ENCODE measurements around the gene JAZF1.
"Not testable (repeated sequence)": the region's sequence is repeated elsewhere in the genome, so short reads cannot be mapped to it uniquely, and the experiment has no call there.

Gene JAZF1

DNA sequence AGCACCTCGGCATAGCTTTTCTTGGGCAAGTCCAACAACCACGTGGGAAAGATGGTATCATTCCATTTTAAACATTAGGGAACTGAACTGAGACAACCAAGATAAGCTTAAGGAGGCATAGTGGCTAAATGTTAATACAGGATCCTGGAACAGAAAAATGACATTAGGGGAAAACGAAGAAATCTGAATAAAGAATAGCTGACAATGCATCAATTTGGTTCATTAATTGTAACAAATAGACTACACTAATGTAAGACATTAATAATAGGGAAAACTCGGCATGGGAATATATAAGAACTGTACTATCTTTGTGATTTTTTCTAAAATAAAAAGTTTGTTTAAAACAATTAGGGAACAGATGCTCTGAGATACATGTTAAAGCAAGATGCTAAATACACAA lies 165.4 kb downstream of the JAZF1 start:
- DNase-seq (ENCODE audit: low read depth in 1 of 2, low spot score in 1 of 2): no peak

DNA sequence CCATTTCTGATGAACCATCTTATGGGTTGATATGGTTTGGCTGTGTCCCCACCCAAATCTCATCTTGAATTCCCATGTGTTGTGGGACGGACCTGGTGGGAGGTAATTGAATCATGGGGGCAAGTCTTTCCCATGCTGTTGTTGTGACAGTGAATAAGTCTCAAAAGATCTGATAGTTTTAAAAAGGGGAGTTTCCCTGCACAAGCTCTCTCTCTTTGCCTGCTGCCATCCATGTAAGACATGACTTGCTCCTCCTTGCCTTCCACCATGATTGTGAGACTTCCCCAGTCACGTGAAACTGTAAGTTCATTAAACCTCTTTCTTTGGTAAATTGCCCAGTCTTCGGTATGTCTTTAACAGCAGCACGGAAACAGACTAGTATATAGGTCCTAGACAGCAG lies 166.3 kb downstream of the JAZF1 start:
- not testable (repeated sequence) for DNase-seq (ENCODE audit: low read depth in 1 of 2, low spot score in 1 of 2)

DNA sequence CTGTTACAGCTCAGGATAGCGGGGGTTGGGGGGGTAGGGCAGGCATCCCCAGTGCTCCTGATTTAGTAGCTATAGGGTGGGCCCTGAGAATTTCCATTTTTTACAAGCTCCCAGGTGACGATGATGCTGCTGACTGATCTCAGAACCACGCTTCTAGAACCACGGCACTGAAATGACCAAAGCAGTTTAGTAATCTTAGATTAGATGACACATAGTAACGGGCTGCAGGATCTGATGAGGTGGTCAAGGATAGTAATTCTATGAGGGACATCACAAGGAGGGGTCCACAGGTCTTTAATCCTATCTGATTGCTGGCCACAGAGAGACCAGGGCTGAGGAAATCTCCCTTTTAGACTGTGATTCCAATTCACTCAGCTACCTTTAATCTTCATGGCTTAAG lies 167.2 kb downstream of the JAZF1 start:
- no peak for DNase-seq (ENCODE audit: low read depth in 1 of 2, low spot score in 1 of 2)

DNA sequence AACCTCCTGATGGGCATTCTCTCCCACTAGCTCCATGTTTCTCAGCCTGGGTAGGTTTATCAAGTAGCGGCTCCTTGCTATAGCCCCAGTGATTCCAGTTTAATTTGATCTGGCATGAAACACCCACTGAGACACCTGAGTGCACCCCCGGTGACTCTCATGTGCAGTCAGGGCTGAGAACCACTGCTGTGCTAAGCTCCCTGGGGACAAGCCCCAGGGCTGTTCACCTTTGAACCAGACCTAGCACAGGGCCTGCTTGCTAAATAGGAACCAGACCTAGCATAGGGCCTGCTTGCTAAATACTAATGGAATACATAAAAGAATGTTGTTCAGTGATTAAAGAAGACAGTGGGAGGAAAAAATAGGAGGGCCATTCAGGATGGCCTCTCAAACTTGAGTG lies 167.6 kb downstream of the JAZF1 start:
- no peak for DNase-seq (ENCODE audit: low read depth in 1 of 2, low spot score in 1 of 2)

DNA sequence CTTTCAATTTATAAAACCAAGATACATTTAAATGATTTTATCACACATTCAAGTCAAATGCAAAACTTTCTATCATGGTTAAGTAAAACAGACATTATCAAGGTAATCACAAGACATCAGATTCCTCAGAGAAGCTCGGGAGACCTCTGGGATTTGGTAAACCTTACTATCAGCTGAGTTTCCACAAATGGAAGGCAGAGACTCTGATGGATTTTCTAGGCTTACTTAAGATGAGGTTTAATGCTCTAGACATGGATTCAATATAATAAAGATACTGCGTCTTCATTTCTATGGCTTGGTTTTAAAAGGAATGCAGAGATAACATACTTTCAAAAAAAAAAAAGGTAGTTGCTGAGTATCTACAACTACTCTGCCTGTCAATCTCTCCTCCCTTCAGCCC lies 171.7 kb downstream of the JAZF1 start:
- DNase-seq (ENCODE audit: low read depth in 1 of 2, low spot score in 1 of 2): no peak

DNA sequence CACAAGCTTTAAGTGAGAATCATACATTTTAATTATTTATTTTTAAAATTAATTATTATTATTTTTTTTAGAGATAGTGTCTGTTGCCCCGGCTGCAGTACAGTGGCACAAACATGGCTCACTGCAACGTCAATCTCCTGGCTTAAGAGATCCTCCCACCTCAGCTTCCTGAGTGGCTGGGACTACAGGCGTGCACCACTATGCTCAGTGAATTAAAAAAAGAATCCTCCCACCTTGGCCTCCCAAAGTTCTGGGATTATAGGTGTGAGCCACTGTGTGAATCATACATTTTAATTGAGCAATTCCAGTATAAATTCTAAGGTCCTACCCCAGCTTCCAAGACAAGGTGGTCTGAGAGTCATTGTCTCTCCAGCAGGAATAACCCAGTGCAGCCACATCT lies 172.4 kb downstream of the JAZF1 start:
- no peak for DNase-seq (ENCODE audit: low read depth in 1 of 2, low spot score in 1 of 2)

DNA sequence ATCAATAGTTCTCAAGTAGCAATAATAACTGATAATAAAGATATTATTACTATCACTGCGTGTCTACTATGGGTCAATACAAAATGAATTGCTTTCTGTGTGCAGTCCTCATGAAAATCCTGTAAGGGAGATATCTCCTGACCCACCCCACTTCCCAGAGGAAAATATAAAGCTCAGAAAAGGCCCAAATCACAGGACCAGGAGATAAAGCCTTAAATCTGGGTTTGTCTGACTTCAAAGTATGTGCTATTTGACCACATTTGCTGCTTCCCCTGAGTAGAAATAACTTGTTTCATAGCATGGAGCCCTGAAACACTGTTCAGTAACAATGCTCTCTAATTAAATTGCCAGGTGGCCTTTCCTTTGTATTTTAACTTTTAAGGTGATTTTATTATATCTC lies 174.1 kb downstream of the JAZF1 start:
- DNase-seq (ENCODE audit: low read depth in 1 of 2, low spot score in 1 of 2): no peak

DNA sequence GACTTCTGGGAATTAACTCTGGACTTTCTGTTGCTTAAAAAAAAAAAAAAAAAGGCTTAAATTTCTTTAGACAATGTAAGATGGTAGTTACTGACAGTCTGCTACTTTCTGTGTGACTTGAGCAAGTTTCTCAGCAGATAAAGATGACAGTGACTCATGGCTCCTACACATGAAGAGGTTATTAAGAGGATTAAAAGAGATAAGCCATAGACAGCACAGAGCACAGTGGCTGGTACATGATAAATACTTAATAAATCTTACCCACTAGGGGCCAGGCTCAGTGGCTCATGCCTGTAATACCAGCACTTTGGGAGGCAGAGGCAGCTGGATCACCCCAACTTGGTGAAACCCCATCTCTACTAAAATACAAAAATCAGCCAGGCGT lies 174.8 kb downstream of the JAZF1 start:
- DNase-seq (ENCODE audit: low read depth in 1 of 2, low spot score in 1 of 2): no peak

DNA sequence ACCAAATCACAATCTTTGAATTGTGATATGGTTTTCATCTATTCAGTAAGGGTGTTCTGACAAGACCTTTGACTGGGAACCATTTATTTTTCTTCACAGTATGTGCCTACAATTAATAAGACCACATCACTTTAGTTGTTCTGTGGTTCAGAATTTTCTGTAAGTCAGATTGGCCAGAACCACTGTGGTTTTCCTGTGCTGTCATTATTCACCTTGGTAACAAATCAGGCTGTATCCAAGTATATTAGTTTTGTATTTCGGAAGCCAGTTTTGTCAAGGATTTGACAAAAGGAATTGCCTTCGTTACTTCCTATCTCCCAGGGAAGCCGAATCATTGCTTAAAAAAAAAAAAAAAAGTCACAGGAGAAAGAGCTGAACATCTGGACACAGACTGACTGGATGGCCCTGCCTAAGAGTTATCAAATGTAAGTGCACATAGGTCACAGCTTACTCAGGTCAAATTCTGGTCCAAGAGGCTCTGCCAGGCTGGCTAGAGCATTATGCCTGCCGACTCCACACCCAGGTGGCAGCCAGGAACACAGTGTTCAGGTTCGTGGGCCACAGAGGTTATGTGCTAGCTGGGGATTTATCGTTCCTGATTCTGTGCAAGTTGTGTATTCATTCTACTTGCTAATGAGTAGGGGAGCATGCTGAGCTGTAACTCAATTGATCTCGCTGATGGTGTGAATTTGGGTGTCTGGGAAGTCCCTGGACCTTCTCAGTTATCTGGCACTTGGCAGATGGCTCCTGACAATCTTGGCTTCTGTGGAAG lies 175.3 kb downstream of the JAZF1 start:
- DNase-seq (ENCODE audit: low read depth in 1 of 2, low spot score in 1 of 2): no peak

DNA sequence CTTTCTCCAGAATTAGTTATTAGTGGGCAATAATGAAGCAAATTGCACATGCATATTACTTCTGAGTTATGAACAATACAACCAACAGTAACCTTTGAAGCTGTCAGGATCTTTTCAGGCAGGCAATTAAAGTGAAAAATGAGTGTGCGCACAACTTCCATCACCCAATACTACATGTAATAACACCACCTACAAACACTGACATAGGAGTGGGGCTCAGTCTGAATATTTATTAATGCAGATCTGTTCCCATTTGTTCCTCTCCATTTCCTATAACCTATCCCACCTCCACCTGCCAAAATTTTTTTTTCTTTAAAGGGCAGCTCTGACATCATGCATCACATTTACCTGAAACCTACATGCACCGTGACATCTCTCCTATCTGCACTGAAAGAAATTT lies 177.2 kb downstream of the JAZF1 start:
- DNase-seq (ENCODE audit: low read depth in 1 of 2, low spot score in 1 of 2): no peak

DNA sequence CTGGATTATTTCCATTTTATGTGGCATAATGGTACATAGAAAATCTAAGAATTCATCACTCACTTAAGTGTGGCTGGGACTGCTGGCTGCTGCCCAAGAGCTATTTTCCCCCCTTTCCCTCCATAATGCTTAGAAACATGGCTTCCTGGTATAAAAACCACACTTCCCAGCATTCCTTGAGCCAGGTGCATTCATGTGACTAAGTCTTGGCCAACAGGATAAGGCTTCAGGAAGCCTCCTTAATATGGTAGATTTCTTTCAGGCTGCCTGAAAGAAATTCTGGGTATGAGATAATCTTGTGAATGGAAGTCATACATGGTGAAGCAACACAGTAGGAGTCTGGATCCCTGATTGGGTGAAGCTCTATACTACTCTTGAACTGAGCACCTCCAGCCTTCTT lies 178.0 kb downstream of the JAZF1 start:
- no peak for DNase-seq (ENCODE audit: low read depth in 1 of 2, low spot score in 1 of 2)

DNA sequence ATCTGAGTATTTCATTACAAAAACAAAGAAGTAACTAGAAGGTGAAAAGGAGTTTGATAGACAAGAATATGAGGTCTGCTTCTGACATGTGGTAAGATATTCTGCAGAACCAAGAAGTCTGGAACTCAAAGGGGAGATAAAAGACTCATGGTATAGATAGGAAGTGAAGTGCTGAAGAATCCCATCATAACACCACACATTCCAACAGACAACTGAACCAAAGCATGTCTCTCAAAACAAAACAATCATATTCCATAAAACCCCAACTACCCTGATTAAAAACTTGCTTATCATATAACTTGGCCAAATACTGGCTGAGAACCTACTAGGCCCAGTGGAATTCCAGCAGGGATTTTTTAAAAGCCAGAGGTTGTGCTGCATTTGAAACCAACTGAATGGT lies 178.7 kb downstream of the JAZF1 start:
- no peak for DNase-seq (ENCODE audit: low read depth in 1 of 2, low spot score in 1 of 2)

DNA sequence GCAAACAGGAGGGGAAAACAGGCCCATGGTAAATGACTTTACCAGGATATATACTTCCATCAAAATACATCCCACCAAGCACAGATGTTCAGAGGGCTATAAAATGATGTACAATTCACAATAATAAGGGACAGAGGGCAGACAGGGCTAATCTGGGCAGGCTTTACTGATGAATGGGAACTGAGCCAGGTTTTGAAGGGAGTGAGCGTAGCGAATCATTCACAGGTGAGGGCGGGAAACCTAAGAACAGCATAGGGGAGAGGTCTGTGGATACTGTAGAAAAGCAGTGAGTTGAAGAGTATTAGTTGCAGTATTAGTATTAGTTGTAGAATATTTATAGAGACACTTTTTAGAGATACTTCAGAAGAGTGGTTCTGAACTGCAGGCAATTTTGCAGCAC lies 180.8 kb downstream of the JAZF1 start:
- DNase-seq (ENCODE audit: low read depth in 1 of 2, low spot score in 1 of 2): no peak

DNA sequence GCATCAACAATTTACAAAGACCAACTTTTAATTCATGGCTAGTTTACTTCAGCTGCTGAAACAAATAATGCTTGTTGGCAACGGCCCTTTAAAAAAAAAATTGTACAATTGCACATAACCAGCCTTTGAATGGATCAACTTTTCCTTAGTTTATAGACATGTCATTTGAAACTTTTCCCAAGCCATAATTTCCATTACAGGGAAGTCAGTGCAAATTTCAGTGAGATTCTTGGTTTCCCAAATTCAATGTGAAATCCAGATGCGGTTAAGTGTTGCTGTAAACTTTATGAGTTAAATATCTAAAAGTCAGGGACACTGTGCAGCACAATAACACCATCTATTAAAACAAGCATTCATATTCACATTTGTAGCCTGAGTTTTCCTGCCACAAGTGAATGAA lies 182.2 kb downstream of the JAZF1 start:
- no peak for DNase-seq (ENCODE audit: low read depth in 1 of 2, low spot score in 1 of 2)

DNA sequence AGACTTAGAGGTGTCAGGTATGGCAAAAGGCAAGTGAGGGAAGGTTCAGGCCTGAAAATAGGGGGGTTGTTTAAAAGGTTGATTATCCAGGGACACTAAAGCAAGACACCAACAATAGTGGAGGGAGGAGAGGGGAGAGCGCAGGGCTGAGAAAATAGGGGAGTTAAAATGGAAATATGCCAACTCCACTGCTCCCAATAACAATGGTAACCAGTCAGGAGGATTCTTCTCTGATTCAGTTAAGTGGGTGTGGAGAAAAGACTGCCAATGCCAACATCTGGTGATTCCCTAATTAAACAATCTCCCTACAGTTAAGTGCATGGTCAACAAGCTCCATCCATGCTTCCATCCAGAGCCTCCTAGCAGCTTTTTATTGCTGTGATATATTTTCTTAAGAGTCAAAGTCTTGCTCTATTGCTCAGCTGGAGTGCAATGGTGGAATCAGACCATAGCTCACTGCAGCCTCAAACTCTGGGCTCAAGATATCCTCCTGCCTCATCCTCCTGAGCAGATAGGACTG lies 183.3 kb downstream of the JAZF1 start:
- no peak for DNase-seq (ENCODE audit: low read depth in 1 of 2, low spot score in 1 of 2)

DNA sequence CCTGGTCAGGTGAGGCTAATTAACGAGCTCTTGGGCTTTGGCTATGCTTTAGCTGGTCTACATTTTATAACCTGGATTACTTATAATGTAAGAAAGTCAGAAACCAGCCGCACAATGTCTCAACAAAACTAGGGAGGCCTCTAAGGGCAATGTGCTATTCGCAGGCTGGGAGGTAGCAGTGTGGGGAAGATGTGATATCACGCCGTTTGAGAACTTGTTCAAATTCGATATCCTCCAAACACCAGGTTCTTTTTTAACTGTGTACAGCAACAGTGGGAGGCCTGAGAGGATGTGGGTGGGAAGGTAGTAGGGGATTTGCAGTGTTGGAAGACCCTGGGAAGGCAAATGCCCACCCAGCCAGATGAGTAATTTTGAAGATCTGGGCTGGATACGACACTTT lies 184.5 kb downstream of the JAZF1 start:
- DNase-seq (ENCODE audit: low read depth in 1 of 2, low spot score in 1 of 2): no peak

DNA sequence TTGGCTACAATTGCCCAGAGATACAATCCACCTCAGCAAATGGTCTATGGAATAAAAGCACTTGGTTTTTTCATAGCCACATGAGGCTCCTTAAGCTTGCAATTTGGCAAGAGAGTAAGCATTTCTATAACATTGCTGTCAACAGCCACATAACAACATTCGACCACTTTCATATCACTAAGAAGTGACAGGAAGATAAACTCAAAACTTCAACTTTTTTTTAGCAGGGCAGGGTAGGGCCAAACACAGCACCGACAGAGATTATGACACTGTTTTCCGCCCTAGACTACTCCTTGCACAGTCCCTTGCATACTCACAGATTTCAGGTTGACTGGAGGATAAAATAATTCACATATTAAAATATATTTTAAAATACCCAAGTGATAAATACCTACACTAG lies 185.4 kb downstream of the JAZF1 start:
- DNase-seq (ENCODE audit: low read depth in 1 of 2, low spot score in 1 of 2): no peak

DNA sequence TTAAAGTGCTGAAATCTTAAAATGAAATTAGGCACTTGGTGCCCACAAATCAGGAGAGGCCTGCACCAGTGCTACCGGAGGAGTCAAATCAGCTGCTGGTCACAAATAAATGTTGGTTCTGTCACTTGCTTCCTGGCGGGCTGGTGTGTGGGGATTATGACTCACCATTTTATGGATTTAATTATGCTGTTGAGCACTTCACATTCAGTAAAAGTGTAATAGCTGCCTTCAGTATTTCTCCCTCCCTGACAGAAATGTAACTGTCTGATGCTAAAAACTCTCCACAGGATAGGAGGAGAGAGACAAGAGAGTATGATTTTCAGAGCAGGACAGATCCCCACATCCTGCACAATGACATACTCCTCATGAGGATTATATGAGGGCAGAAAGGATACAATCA lies 186.0 kb downstream of the JAZF1 start:
- no peak for DNase-seq (ENCODE audit: low read depth in 1 of 2, low spot score in 1 of 2)

DNA sequence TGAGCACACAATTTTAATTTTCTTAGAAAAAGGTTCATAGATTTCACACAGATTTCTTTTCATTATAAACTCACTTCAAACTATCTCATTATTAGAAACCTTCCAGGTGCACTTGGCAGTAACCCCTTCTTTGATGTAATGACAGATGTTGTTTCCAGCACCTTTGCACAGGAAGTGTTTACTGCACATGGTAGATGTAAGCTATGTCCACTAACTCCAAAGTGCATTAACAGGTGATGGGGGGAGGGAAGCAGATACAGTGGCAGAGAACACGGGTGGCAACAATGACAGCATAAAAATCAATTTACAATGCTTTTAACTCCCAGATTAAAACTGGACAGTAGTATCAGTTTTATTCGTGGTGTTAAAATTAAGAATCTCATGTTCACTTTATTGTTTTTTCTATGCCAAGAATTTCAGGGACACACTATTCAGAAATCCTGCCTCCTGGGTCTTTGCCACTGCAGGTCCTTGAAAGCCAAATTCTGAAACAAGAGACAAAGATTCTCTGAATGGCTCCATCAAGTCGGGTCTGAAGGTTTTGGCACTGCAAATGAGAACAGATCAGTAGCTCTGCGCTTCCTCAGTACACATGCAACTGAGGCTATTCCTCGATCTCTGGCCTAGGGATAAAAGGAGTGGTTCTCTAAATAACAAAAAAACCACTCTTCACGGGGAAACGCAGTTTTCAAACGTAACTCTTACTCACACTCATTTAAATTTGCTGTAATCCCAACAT lies 187.7 kb downstream of the JAZF1 start:
- no peak for DNase-seq (ENCODE audit: low read depth in 1 of 2, low spot score in 1 of 2)

DNA sequence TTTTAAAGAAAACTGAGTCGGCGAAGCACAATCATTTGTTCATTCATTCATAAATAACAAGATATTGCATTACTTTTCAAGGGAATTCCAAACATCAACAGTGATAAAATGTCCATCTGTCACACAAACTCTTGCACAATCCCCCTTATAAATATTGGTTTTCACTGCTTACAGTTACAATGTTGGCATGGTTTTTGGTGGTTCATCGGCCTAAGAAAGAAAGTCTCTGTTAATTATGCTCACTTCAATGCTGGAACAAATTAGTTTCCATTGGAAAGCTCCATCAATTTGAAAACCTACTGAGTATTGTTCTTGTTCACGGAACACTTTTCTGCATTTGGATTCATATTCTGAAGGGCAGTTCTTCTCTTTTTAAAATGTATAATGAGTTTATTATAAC lies 188.5 kb downstream of the JAZF1 start:
- DNase-seq (ENCODE audit: low read depth in 1 of 2, low spot score in 1 of 2): no peak

DNA sequence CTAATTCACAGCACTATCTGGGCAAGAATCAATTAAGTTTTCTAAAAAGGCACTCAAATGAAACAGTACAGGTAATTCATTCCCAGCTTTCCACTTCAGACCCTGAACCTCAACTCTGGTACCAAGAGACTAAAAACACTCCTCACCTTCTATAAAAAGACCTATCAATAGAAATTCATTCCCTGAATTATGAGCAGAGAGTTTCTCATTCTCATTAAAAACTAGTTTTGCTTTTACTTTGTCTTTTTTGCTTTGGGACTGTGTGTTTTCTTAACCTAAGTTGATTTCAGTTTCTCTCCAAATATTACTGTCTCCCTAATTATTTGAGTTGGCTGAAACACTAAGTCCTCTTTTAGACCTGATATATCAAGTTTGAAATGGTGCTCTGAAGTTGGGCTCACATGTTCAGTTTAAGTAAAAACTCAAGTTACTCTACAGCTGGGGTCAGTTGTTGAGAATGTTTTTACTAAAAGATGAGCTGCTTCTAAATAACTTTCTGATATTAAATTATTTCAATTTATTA lies 189.5 kb downstream of the JAZF1 start:
- no peak for DNase-seq (ENCODE audit: low read depth in 1 of 2, low spot score in 1 of 2)

DNA sequence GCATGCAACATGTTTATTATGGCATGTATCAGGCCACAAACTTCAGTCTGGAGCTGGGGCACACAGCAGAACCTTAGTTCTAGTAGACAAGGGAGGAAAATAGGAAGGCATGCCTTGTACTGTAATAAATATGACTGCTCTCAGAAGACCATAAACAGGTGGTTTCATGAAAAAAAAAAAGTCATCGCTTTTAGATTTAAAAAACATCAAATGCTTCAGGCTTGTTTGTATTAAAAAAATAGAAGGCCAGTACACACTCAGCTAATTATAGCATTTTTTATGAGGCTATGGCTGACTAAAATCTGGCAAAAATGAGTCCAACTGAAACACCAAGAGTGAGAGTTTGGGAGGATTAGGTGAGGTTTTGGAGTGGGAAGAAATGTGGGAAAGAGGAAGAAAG lies 204.1 kb downstream of the JAZF1 start:
- DNase-seq (ENCODE audit: low read depth in 1 of 2, low spot score in 1 of 2): no peak
